ENCODE data around the gene DCT. TPM values are rescaled to one million over a fixed set of nuclear protein-coding genes. Genes with fewer than 3 reads are reported as not detected.

The DCT gene
- total and polyA plus RNA-seq, 2 donors (not counting 3 experiments of a cell fraction or from before 2014, with no cell fraction given), result not detected

DNA sequence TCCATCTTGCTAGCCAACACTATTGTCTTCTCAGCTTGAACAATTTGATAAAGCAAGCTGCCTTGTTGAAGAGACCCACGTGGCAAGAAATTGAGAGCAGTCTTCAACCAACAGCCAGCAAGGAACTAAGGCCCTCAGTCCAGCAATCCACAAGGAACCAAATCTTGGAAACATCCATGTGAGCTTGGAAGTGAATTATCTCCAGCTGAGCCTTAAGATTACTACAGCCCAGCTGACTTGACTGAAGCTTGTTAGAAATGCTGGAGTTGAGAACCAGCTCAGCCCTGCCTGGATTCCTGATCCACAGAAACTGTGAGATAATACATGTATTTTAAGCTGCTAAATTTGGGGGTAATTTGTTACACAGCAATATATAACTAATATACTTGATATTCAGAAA is 26.2 kb upstream of the DCT start:
- Histone ChIP-seq H3K4me3 (replicated peaks in 1 of 3; ENCODE audit: insufficient read depth in 1 of 3, low read depth in 1 of 3, low read length in 3 of 3) (no peak overlapping the region), H3K27ac (ENCODE audit: insufficient read depth, low read depth, low read length) (no peak overlapping the region), H3K79me2 (ENCODE audit: control insufficient read depth, insufficient read depth, low read length) (no peaks in the 10 kb centered on the region), H3K4me2 (ENCODE audit: insufficient read depth, low read length) (no peak overlapping the region), H3K27me3 (ENCODE audit: control insufficient read depth in 2 of 2, insufficient read depth in 2 of 2, low read length in 2 of 2) (peaks cover 0 to 1% of the 10 kb centered on the region in 2 experiments), H3K4me1 (ENCODE audit: control insufficient read depth, extremely low read depth, insufficient read depth, low read length) (no peaks in the 10 kb centered on the region), H2AFZ (ENCODE audit: low read depth, low read length) (no peak overlapping the region), H3K9ac (replicated peaks; ENCODE audit: extremely low read depth, insufficient read depth, low read length) (no peak overlapping the region), H3K9me1 (replicated peaks; ENCODE audit: control insufficient read depth, extremely low read depth, insufficient read depth, low read length) (no peaks in the 10 kb centered on the region), H4K20me1 (replicated peaks; ENCODE audit: control insufficient read depth, extremely low read depth, insufficient read depth, low read length) (no peaks in the 10 kb centered on the region), H3K9me3 (replicated peaks; ENCODE audit: control insufficient read depth, insufficient read depth, low read length) (no peaks in the 10 kb centered on the region), H3K36me3 (ENCODE audit: control insufficient read depth in 2 of 2, extremely low read depth in 1 of 2, insufficient read depth in 2 of 2, low read length in 2 of 2) (no peaks in the 10 kb centered on the region)
- TF ChIP-seq JUN (IDR thresholded peaks at IDR 0.05; ENCODE audit: borderline replicate concordance, insufficient read depth, insufficient read length, low read depth), result no peak
- no peak for TF ChIP-seq POLR2A (IDR thresholded peaks at IDR 0.05; ENCODE audit: low read depth, low read length)
- TF ChIP-seq, protein P1, sequence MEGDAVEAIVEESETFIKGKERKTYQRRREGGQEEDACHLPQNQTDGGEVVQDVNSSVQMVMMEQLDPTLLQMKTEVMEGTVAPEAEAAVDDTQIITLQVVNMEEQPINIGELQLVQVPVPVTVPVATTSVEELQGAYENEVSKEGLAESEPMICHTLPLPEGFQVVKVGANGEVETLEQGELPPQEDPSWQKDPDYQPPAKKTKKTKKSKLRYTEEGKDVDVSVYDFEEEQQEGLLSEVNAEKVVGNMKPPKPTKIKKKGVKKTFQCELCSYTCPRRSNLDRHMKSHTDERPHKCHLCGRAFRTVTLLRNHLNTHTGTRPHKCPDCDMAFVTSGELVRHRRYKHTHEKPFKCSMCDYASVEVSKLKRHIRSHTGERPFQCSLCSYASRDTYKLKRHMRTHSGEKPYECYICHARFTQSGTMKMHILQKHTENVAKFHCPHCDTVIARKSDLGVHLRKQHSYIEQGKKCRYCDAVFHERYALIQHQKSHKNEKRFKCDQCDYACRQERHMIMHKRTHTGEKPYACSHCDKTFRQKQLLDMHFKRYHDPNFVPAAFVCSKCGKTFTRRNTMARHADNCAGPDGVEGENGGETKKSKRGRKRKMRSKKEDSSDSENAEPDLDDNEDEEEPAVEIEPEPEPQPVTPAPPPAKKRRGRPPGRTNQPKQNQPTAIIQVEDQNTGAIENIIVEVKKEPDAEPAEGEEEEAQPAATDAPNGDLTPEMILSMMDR (IDR thresholded peaks at IDR 0.05; ENCODE audit: extremely low read depth in 1 of 2, insufficient read depth in 1 of 2, low read depth in 1 of 2, low read length in 2 of 2), result no peak
- no peak for TF ChIP-seq MYC (IDR thresholded peaks at IDR 0.05; ENCODE audit: low read depth, low read length)
- TF ChIP-seq GATA2 (IDR thresholded peaks at IDR 0.05; ENCODE audit: insufficient read depth, insufficient read length, low read depth, low read length), result no peak
- no peak for TF ChIP-seq POLR2AphosphoS5 (IDR thresholded peaks at IDR 0.05; ENCODE audit: insufficient read depth, low read depth, low read length)
- no peak for TF ChIP-seq EZH2 (IDR thresholded peaks at IDR 0.05; ENCODE audit: borderline replicate concordance, low read depth, low read length, severe bottlenecking)
- no peak for TF ChIP-seq MAX (IDR thresholded peaks at IDR 0.05; ENCODE audit: insufficient read depth, insufficient read length)
- TF ChIP-seq FOS (IDR thresholded peaks at IDR 0.05; ENCODE audit: borderline replicate concordance, insufficient read depth, low read length), result no peak
- no peak for DNase-seq (ENCODE audit: low read depth, low spot score)
- intact Hi-C loops (cut with micrococcal nuclease) (no loop called here), dilution Hi-C loops (cut with MboI; ENCODE audit: extremely low pct_ligation_motif_present, low sequenced_read_pairs) (no loop called here)
- ChIA-PET POLR2A (no interaction called here), CTCF (interaction anchor here (1.0 kb wide), 1 partner anchor 15 kb away, joined by 3 read pairs; no protein-coding TSS in a partner anchor)
- no peak for FAIRE-seq
- no TSS peak for BruUV-seq (replicated peaks)

Data from endothelial cell of umbilical vein (primary cell).